ENCODE results near the gene P2RY6. TPM values are rescaled to one million over a fixed set of nuclear protein-coding genes. Genes with fewer than 3 reads are reported as not detected.

Gene P2RY6
- total RNA-seq, 4 donors from 2014 or later, result 1.8 to 2.8 (median 2.3) TPM

- no peak for TF ChIP-seq EP300 (IDR thresholded peaks at IDR 0.05)
- TF ChIP-seq CTCF (IDR thresholded peaks at IDR 0.05), result no peak
- no peak for TF ChIP-seq POLR2A (IDR thresholded peaks at IDR 0.05)
- TF ChIP-seq POLR2AphosphoS5 (IDR thresholded peaks at IDR 0.05), result no peak
- H3K4me3 ChIP-seq, result no peak overlapping the region
- H3K9me3 ChIP-seq, result no peaks in the 10 kb centered on the region
- ATAC-seq, result no peak
- no peaks in the 10 kb centered on the region for H3K36me3 ChIP-seq
- peaks cover 0 to 9% (median 0%) of the 10 kb centered on the region in 3 donors for H3K4me1 ChIP-seq
- H3K27me3 ChIP-seq, result no peaks in the 10 kb centered on the region
- WGBS, 2 donors (ENCODE audit: low coverage in 1 of 2), result 65 to 90% methylated on average over 1 to 6 of the region's 8 CpGs
- H3K27ac ChIP-seq, result no peak overlapping the region
Measured at GRCh38 chr11:73226297-73227006, 45.7 kb upstream of the P2RY6 start.

GRCh38 chr11:73227571-73228211, 44.4 kb upstream of the P2RY6 start:
- H3K4me3 ChIP-seq, result no peak overlapping the region
- H3K36me3 ChIP-seq, result no peaks in the 10 kb centered on the region
- peaks cover 0 to 9% (median 0%) of the 10 kb centered on the region in 3 donors for H3K4me1 ChIP-seq
- no peaks in the 10 kb centered on the region for H3K9me3 ChIP-seq
- no peak for ATAC-seq
- H3K27me3 ChIP-seq, result no peaks in the 10 kb centered on the region
- H3K27ac ChIP-seq, result no peak overlapping the region
- 80% methylated on average over 1 of the region's 12 CpGs; no CpG with 5 or more reads in 1 of the 2 donors for WGBS, 2 donors (ENCODE audit: low coverage in 1 of 2)
- TF ChIP-seq POLR2AphosphoS5 (IDR thresholded peaks at IDR 0.05) (no peak), EP300 (IDR thresholded peaks at IDR 0.05) (no peak), CTCF (IDR thresholded peaks at IDR 0.05) (no peak), POLR2A (IDR thresholded peaks at IDR 0.05) (no peak)

- H3K4me3 ChIP-seq, result no peak overlapping the region
- no peak for ATAC-seq
- H3K27me3 ChIP-seq, result no peaks in the 10 kb centered on the region
- no peaks in the 10 kb centered on the region for H3K9me3 ChIP-seq
- no peaks in the 10 kb centered on the region for H3K36me3 ChIP-seq
- TF ChIP-seq EP300 (IDR thresholded peaks at IDR 0.05), result no peak
- no peak for TF ChIP-seq POLR2A (IDR thresholded peaks at IDR 0.05)
- no peak for TF ChIP-seq POLR2AphosphoS5 (IDR thresholded peaks at IDR 0.05)
- TF ChIP-seq CTCF (IDR thresholded peaks at IDR 0.05), result no peak
- H3K4me1 ChIP-seq, result peaks cover 0 to 14% (median 0%) of the 10 kb centered on the region in 3 donors
- WGBS, 2 donors (ENCODE audit: low coverage in 1 of 2), result no CpG with 5 or more reads among the region's 4 CpGs
- no peak overlapping the region for H3K27ac ChIP-seq
Measured at GRCh38 chr11:73228268-73229134, 43.6 kb upstream of the P2RY6 start.

- 42 to 63% methylated on average over 2 to 8 of the region's 11 CpGs for WGBS, 2 donors (ENCODE audit: low coverage in 1 of 2)
- Histone ChIP-seq H3K36me3 (no peaks in the 10 kb centered on the region), H3K27me3 (no peaks in the 10 kb centered on the region), H3K9me3 (no peaks in the 10 kb centered on the region), H3K27ac (no peak overlapping the region), H3K4me1 (peaks cover 0 to 18% (median 0%) of the 10 kb centered on the region in 3 donors), H3K4me3 (no peak overlapping the region)
- ATAC-seq, result peak; percentile 17
- TF ChIP-seq POLR2AphosphoS5 (IDR thresholded peaks at IDR 0.05) (no peak), CTCF (IDR thresholded peaks at IDR 0.05) (no peak), POLR2A (IDR thresholded peaks at IDR 0.05) (no peak), EP300 (IDR thresholded peaks at IDR 0.05) (no peak)
Measured at GRCh38 chr11:73229321-73229895, 42.7 kb upstream of the P2RY6 start.
